HepG2 (cell line): ENCODE measurements around the gene MPIG6B. TPM values are rescaled to one million over a fixed set of nuclear protein-coding genes. Genes with fewer than 3 reads are reported as not detected.

Experiments
- DBP ChIP-seq: sonication (generic); formaldehyde crosslinking; IDR thresholded peaks from 2 replicates; pipeline ENCODE4 v1.4.0; 2020; ENCODE audit warnings: missing genetic modification reagents; ENCODE audit errors: not compliant biosample characterization
- FOSL1 ChIP-seq: sonication (generic); formaldehyde crosslinking; IDR thresholded peaks from 2 replicates; pipeline ENCODE4 v1.9.0; 2021; ENCODE audit warnings: missing genetic modification reagents, borderline replicate concordance
- FOXC1 ChIP-seq: sonication (generic); formaldehyde crosslinking; IDR thresholded peaks from 2 replicates; pipeline ENCODE4 v1.8.0; 2022; ENCODE audit warnings: mild to moderate bottlenecking, missing genetic modification reagents, borderline replicate concordance
- KDM2A ChIP-seq: sonication (generic); formaldehyde crosslinking; IDR thresholded peaks from 2 replicates; pipeline ENCODE4 v1.4.0; 2020; ENCODE audit warnings: low read depth, missing genetic modification reagents, borderline replicate concordance
- KMT2A ChIP-seq: sonication (generic); formaldehyde crosslinking; IDR thresholded peaks from 2 replicates; pipeline ENCODE4 v1.4.0; 2020; ENCODE audit warnings: missing genetic modification reagents
- NCOA1 ChIP-seq: sonication (generic); formaldehyde crosslinking; IDR thresholded peaks from 2 replicates; pipeline ENCODE4 v1.9.0; 2021; ENCODE audit warnings: missing genetic modification reagents
- NCOR1 ChIP-seq: fragments of 200-600 bp; sonication (generic); IDR thresholded peaks from 2 replicates; pipeline ENCODE4 v1.7.0; 2017; ENCODE audit warnings: antibody characterized with exemption, low read length, borderline replicate concordance
- NFKB2 ChIP-seq: sonication (generic); formaldehyde crosslinking; IDR thresholded peaks from 2 replicates; pipeline ENCODE4 v1.4.0; 2020; ENCODE audit warnings: missing genetic modification reagents, borderline replicate concordance
- ONECUT2 ChIP-seq: sonication (generic); formaldehyde crosslinking; IDR thresholded peaks from 2 replicates; pipeline ENCODE4 v1.4.0; 2020; ENCODE audit warnings: missing genetic modification reagents
- PREB ChIP-seq: sonication (generic); formaldehyde crosslinking; IDR thresholded peaks from 2 replicates; pipeline ENCODE4 v1.4.0; 2020; ENCODE audit warnings: missing genetic modification reagents
- SSRP1 ChIP-seq: IDR thresholded peaks from 2 replicates; pipeline ENCODE4 v1.6.1; 2016; ENCODE audit warnings: control low read depth
- ZBTB7B ChIP-seq: sonication (generic); formaldehyde crosslinking; IDR thresholded peaks from 2 replicates; pipeline ENCODE4 v1.4.0; 2020; ENCODE audit warnings: missing genetic modification reagents
- ZGPAT ChIP-seq: IDR thresholded peaks from 2 replicates; pipeline ENCODE4 v1.6.1; 2016; ENCODE audit warnings: mild to moderate bottlenecking
- ZNF75D ChIP-seq: sonication (generic); formaldehyde crosslinking; IDR thresholded peaks from 2 replicates; pipeline ENCODE4 v1.8.1; 2023; ENCODE audit warnings: missing genetic modification reagents, mild to moderate bottlenecking, borderline replicate concordance
- polyA plus RNA-seq, 8 experiments: library from polyadenylated mRNA; depleted of rRNA in 3 of 8; stranded (reverse) in 7 of 8; unstranded in 1 of 8; fragments of >200 nt; fragmentation: Illumina TruSeq in 4 of 8; extraction: Trizol in 4 of 8; gene quantifications; 2 replicates each; pipeline versions ENCODE4 v1.2.1 to v1.2.3, GENCODE V29; 2011 to 2016; ENCODE audit warnings: low read depth in 4 of 8, missing spikeins in 1 of 8, mixed read lengths in 1 of 8; ENCODE audit not compliant: insufficient read depth in 1 of 8
- total RNA-seq, 5 experiments: library from RNA; depleted of rRNA; stranded (reverse); fragments of >200 nt; fragmentation: Illumina TruSeq; extraction: Trizol; gene quantifications; 2 replicates each; pipeline ENCODE4 v1.2.3, GENCODE V29; 2016; ENCODE audit warnings: low read depth in 1 of 5
- TF ChIP-seq, protein P1 (sequence below): sonication (generic); formaldehyde crosslinking; IDR thresholded peaks from 2 replicates; pipeline ENCODE4 v1.5.1; 2020; ENCODE audit warnings: mild to moderate bottlenecking, missing genetic modification reagents
- TF ChIP-seq, protein P2 (sequence below): sonication (generic); formaldehyde crosslinking; IDR thresholded peaks from 2 replicates; pipeline ENCODE4 v1.4.0; 2020; ENCODE audit warnings: mild to moderate bottlenecking, missing genetic modification reagents, borderline replicate concordance
- TF ChIP-seq, protein P3 (sequence below): IDR thresholded peaks from 2 replicates; pipeline ENCODE4 v1.6.1; 2016; ENCODE audit warnings: low read depth, borderline replicate concordance
- TF ChIP-seq, protein P4 (sequence below): sonication (generic); formaldehyde crosslinking; IDR thresholded peaks from 2 replicates; pipeline ENCODE4 v1.4.0; 2020; ENCODE audit warnings: missing genetic modification reagents

The MPIG6B gene
- total and polyA plus RNA-seq, 2 of the 13 experiments (the other 11 are each of a cell fraction or from before 2014, with no cell fraction given), result not detected

- TF ChIP-seq DBP (CRISPR knock-in tag) (no peak), FOXC1 (CRISPR knock-in tag) (peak; percentile 93), PREB (CRISPR knock-in tag) (no peak), NFKB2 (CRISPR knock-in tag) (peak; percentile 84; the same call in 1 of the 2 replicates), ZNF75D (CRISPR knock-in tag) (no peak), FOSL1 (CRISPR knock-in tag) (peak; percentile 84; the same call in 1 of the 2 replicates), ZBTB7B (CRISPR knock-in tag) (peak; percentile 55), KDM2A (CRISPR knock-in tag) (peak; percentile 91), ZGPAT (CRISPR knock-in tag) (peak; percentile 93), NCOA1 (CRISPR knock-in tag) (peak; percentile 95), KMT2A (no peak; the same call in 1 of the 2 replicates), SSRP1 (CRISPR knock-in tag) (no peak; the same call in 1 of the 2 replicates), ONECUT2 (CRISPR knock-in tag) (no peak), NCOR1 (peak; percentile 25; the same call in 1 of the 2 replicates)
- TF ChIP-seq, protein P1, sequence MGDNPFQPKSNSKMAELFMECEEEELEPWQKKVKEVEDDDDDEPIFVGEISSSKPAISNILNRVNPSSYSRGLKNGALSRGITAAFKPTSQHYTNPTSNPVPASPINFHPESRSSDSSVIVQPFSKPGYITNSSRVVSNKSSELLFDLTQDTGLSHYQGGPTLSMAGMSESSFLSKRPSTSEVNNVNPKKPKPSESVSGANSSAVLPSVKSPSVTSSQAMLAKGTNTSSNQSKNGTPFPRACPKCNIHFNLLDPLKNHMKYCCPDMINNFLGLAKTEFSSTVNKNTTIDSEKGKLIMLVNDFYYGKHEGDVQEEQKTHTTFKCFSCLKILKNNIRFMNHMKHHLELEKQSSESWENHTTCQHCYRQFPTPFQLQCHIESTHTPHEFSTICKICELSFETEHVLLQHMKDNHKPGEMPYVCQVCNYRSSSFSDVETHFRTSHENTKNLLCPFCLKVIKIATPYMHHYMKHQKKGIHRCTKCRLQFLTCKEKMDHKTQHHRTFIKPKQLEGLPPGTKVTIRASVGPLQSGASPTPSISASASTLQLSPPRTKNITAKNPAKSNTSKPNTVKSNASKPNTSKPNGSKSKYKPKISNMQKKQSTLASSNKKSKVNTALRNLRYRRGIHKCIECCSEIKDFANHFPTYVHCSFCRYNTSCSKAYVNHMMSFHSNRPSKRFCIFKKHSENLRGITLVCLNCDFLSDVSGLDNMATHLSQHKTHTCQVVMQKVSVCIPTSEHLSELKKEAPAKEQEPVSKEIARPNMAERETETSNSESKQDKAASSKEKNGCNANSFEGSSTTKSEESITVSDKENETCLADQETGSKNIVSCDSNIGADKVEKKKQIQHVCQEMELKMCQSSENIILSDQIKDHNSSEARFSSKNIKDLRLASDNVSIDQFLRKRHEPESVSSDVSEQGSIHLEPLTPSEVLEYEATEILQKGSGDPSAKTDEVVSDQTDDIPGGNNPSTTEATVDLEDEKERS (CRISPR knock-in tag), result peak; percentile 37; the same call in 1 of the 2 replicates
- TF ChIP-seq, protein P2, sequence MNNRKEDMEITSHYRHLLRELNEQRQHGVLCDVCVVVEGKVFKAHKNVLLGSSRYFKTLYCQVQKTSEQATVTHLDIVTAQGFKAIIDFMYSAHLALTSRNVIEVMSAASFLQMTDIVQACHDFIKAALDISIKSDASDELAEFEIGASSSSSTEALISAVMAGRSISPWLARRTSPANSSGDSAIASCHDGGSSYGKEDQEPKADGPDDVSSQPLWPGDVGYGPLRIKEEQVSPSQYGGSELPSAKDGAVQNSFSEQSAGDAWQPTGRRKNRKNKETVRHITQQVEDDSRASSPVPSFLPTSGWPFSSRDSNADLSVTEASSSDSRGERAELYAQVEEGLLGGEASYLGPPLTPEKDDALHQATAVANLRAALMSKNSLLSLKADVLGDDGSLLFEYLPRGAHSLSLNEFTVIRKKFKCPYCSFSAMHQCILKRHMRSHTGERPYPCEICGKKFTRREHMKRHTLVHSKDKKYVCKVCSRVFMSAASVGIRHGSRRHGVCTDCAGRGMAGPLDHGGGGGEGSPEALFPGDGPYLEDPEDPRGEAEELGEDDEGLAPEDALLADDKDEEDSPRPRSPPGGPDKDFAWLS (CRISPR knock-in tag), result no peak
- TF ChIP-seq, protein P3, sequence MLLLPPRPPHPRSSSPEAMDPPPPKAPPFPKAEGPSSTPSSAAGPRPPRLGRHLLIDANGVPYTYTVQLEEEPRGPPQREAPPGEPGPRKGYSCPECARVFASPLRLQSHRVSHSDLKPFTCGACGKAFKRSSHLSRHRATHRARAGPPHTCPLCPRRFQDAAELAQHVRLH (CRISPR knock-in tag), result peak; percentile 65
- TF ChIP-seq, protein P4, sequence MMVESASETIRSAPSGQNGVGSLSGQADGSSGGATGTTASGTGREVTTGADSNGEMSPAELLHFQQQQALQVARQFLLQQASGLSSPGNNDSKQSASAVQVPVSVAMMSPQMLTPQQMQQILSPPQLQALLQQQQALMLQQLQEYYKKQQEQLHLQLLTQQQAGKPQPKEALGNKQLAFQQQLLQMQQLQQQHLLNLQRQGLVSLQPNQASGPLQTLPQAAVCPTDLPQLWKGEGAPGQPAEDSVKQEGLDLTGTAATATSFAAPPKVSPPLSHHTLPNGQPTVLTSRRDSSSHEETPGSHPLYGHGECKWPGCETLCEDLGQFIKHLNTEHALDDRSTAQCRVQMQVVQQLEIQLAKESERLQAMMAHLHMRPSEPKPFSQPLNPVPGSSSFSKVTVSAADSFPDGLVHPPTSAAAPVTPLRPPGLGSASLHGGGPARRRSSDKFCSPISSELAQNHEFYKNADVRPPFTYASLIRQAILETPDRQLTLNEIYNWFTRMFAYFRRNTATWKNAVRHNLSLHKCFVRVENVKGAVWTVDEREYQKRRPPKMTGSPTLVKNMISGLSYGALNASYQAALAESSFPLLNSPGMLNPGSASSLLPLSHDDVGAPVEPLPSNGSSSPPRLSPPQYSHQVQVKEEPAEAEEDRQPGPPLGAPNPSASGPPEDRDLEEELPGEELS (CRISPR knock-in tag), result peak; percentile 72
These were observed 13.0 kb downstream of the MPIG6B start, which contains the start of gene CLIC1 (continued) for GRCh38 chr6:31736021-31736767.
